GM10847 (cell line): ENCODE data around the gene OR6C3.

Source experiments
- POLR2A ChIP-seq: IDR thresholded peaks from 2 replicates; pipeline ENCODE4 v1.6.1; 2011; ENCODE audit not compliant: insufficient read length; ENCODE audit errors: extremely low read depth

The OR6C3 gene

GRCh38 chr12:55330446-55330845 is at the start of gene OR6C3:
TSS of gene OR6C3 (plus strand) at chr12:55330746. CDS start at chr12:55331701, 955 bp downstream.
- no peak for TF ChIP-seq POLR2A

GRCh38 chr12:55280991-55281390 is 49.6 kb upstream of the OR6C3 start:
- TF ChIP-seq POLR2A = no peak

GRCh38 chr12:55289999-55290398 is 40.5 kb upstream of the OR6C3 start:
- TF ChIP-seq POLR2A = no peak

- no peak for TF ChIP-seq POLR2A
Observed at GRCh38 chr12:55296469-55296868, 34.1 kb upstream of the OR6C3 start, which contains the start of gene OR6C6. TSS of gene OR6C6 (minus strand) at chr12:55296569. CDS start at chr12:55295232, 1,337 bp downstream.

- TF ChIP-seq POLR2A = no peak
Observed at GRCh38 chr12:55314043-55314442, 16.5 kb upstream of the OR6C3 start, which contains the start of gene OR6C1. TSS of gene OR6C1 (plus strand) at chr12:55314343. CDS start at chr12:55320600, 6,257 bp downstream.

- no peak for TF ChIP-seq POLR2A
Observed at GRCh38 chr12:55320201-55320600, 10.3 kb upstream of the OR6C3 start.

- no peak for TF ChIP-seq POLR2A
Observed at GRCh38 chr12:55336002-55336401, 5.5 kb downstream of the OR6C3 start.

- no peak for TF ChIP-seq POLR2A
Observed at GRCh38 chr12:55362675-55363074, 32.1 kb downstream of the OR6C3 start, which contains the start of gene OR6C75. TSS of gene OR6C75 (plus strand) at chr12:55362975. CDS start at chr12:55365111, 2,136 bp downstream.

- TF ChIP-seq POLR2A = no peak
Observed at GRCh38 chr12:55365086-55365485, 34.5 kb downstream of the OR6C3 start.

- TF ChIP-seq POLR2A = no peak
Observed at GRCh38 chr12:55372521-55372920, 42.0 kb downstream of the OR6C3 start.
